ENCODE data around the gene FBRSL1.

The FBRSL1 gene

DNA sequence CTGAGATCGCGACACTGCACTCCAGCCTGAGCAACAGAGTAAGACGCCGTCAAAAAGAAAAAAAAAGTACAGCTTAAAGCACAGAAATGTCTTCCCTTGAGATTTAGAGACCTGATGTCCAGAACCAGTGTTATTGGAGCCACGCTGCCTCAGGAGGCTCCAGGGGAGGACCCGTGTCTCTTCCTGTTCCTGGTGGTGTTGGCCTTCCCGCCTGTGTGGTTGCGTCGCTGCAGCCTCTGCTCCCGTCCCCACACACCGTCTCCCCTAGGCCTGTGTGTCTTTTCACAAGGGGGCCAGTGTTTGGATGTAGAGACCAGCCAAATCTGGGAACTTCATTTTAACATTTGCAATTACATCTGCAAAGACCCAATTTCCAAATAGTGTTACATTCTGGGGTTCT is 8.6 kb upstream of the FBRSL1 start:
- DNase-seq (ENCODE audit: low read depth in 2 of 2) = no peak
- H3K4me3 ChIP-seq (replicated peaks in 1 of 2; ENCODE audit: low read depth in 2 of 2, low read length in 2 of 2) = no peak overlapping the region
- TF ChIP-seq, protein P1, sequence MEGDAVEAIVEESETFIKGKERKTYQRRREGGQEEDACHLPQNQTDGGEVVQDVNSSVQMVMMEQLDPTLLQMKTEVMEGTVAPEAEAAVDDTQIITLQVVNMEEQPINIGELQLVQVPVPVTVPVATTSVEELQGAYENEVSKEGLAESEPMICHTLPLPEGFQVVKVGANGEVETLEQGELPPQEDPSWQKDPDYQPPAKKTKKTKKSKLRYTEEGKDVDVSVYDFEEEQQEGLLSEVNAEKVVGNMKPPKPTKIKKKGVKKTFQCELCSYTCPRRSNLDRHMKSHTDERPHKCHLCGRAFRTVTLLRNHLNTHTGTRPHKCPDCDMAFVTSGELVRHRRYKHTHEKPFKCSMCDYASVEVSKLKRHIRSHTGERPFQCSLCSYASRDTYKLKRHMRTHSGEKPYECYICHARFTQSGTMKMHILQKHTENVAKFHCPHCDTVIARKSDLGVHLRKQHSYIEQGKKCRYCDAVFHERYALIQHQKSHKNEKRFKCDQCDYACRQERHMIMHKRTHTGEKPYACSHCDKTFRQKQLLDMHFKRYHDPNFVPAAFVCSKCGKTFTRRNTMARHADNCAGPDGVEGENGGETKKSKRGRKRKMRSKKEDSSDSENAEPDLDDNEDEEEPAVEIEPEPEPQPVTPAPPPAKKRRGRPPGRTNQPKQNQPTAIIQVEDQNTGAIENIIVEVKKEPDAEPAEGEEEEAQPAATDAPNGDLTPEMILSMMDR (IDR thresholded peaks at IDR 0.05; ENCODE audit: low read depth, low read length) = no peak

GRCh38 chr12:132481771-132482745 is 7.9 kb upstream of the FBRSL1 start:
- TF ChIP-seq, protein P1 (IDR thresholded peaks at IDR 0.05; ENCODE audit: low read depth, low read length) = no peak
- no peak for DNase-seq (ENCODE audit: low read depth in 2 of 2)
- no peak overlapping the region for H3K4me3 ChIP-seq (replicated peaks in 1 of 2; ENCODE audit: low read depth in 2 of 2, low read length in 2 of 2)

- TF ChIP-seq, protein P1 (IDR thresholded peaks at IDR 0.05; ENCODE audit: low read depth, low read length) = no peak
- DNase-seq (ENCODE audit: low read depth in 2 of 2) = no peak
- no peak overlapping the region for H3K4me3 ChIP-seq (replicated peaks in 1 of 2; ENCODE audit: low read depth in 2 of 2, low read length in 2 of 2)
These were observed 7.2 kb upstream of the FBRSL1 start for GRCh38 chr12:132482771-132483170.

DNA sequence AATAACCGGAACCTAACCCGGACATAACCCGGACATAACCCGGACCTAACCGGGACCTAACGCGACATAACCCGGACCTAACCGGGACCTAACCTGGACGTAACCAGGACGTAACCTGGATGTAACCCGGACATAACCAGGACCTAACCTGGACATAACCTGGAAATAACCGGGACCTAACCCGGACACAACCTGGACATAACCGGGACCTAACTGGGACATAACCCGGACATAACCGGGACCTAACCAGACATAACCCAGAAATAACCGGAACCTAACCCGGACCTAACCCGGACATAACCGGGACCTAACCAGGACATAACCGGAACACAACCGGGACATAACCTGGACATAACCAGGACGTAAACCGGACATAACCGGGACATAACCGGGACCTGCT is 6.7 kb upstream of the FBRSL1 start:
- TF ChIP-seq, protein P1 (IDR thresholded peaks at IDR 0.05; ENCODE audit: low read depth, low read length) = no peak
- no peak for DNase-seq (ENCODE audit: low read depth in 2 of 2)

GRCh38 chr12:132483612-132484011 is 6.3 kb upstream of the FBRSL1 start:
- no peak for DNase-seq (ENCODE audit: low read depth in 2 of 2)
- H3K4me3 ChIP-seq (replicated peaks in 1 of 2; ENCODE audit: low read depth in 2 of 2, low read length in 2 of 2) = no peak overlapping the region
- TF ChIP-seq, protein P1 (IDR thresholded peaks at IDR 0.05; ENCODE audit: low read depth, low read length) = no peak

More for the DNA sequence above, 6.7 kb upstream of the FBRSL1 start:
- H3K4me3 ChIP-seq (replicated peaks in 1 of 2; ENCODE audit: low read depth in 2 of 2, low read length in 2 of 2) = no peak overlapping the region

DNA sequence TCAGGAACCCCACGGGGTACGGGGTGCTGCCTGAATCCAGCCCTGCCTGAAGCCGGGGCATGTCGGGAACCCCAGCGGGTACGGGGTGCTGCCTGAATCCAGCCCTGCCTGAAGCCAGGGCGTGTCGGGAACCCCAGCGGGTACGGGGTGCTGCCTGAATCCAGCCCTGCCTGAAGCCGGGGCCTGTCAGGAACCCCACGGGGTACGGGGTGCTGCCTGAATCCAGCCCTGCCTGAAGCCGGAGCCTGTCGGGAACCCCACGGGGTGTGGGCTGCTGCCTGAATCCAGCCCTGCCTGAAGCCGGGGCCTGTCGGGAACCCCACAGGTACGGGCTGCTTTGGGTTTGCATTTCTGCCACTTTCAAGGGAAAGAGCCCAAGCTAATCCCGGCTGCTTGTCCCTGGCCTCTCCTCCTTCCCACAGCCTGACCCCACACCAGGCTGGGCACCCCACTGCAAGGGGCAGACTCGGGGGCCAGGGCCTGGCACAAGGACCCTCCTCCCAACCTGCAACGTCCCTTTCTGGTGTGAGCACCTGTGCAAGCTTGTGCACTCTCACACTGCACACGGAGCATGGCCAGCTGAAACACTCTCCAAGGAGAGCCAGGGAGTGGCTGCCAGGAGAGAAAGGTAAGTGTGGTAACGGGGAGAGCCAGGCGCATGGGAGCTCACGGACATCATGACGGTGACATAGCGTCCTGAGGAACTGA is 5.6 kb upstream of the FBRSL1 start:
- no peak for DNase-seq (ENCODE audit: low read depth in 2 of 2)
- TF ChIP-seq, protein P1 (IDR thresholded peaks at IDR 0.05; ENCODE audit: low read depth, low read length) = no peak
- no peak overlapping the region for H3K4me3 ChIP-seq (replicated peaks in 1 of 2; ENCODE audit: low read depth in 2 of 2, low read length in 2 of 2)

Data from cardiac fibroblast (primary cell).